OCI-LY3 (cell line): ENCODE data around the gene SATB2.

Experiments
- H2AFZ ChIP-seq: fragments of 200-600, 300-600 bp; shearing (Covaris generic); 2 replicates; pipeline ENCODE4 v1.6.0; 2014; ENCODE audit warnings: antibody characterized with exemption, low read depth, low read length
- H3K27ac ChIP-seq: fragments of 200-600, 300-600 bp; sonication (generic); 2 replicates; pipeline ENCODE4 v1.5.1; 2014; ENCODE audit warnings: mild to moderate bottlenecking, low read length, moderate library complexity, mixed read lengths
- H3K27me3 ChIP-seq: fragments of 200-600, 300-600 bp; sonication (generic); 2 replicates; pipeline ENCODE4 v1.6.1; 2014; ENCODE audit warnings: low read depth, low read length, mixed read lengths
- H3K36me3 ChIP-seq: fragments of 200-600, 300-600 bp; sonication (generic); replicated peaks from 2 replicates; pipeline ENCODE3; 2014; ENCODE audit warnings: low read depth, low read length, mixed read lengths
- H3K4me1 ChIP-seq: fragments of 300-600, 200-600 bp; sonication (generic); 2 replicates; pipeline ENCODE4 v1.6.1; 2014; ENCODE audit warnings: low read length, mixed read lengths
- H3K4me2 ChIP-seq: fragments of 200-600, 300-600 bp; sonication (generic); 2 replicates; pipeline ENCODE4 v1.6.1; 2014; ENCODE audit warnings: low read length, mixed read lengths
- H3K4me3 ChIP-seq: fragments of 300-600, 200-600 bp; sonication (generic); 2 replicates; pipeline ENCODE4 v1.5.1; 2014; ENCODE audit warnings: antibody characterized with exemption, mild to moderate bottlenecking, low read length, moderate library complexity
- H3K79me2 ChIP-seq: fragments of 300-600, 200-600 bp; shearing (Covaris generic); 2 replicates; pipeline ENCODE4 v1.6.1; 2014; ENCODE audit warnings: mild to moderate bottlenecking, low read length, mixed read lengths
- H3K9ac ChIP-seq: fragments of 300-600, 200-600 bp; shearing (Covaris generic); 2 replicates; pipeline ENCODE4 v1.6.0; 2014; ENCODE audit warnings: mild to moderate bottlenecking, low read length, moderate library complexity
- H3K9me3 ChIP-seq: fragments of 200-600, 300-600 bp; shearing (Covaris generic); 2 replicates; pipeline ENCODE4 v1.6.1; 2014; ENCODE audit warnings: low read length, mixed read lengths; ENCODE audit not compliant: insufficient read depth
- H4K20me1 ChIP-seq: fragments of 200-600, 300-600 bp; sonication (generic); 2 replicates; pipeline ENCODE4 v1.6.1; 2016; ENCODE audit warnings: low read length, mixed read lengths; ENCODE audit not compliant: insufficient read depth
- EZH2phosphoT487 ChIP-seq: fragments of 200-600 bp; shearing (Covaris generic); IDR thresholded peaks from 2 replicates; pipeline ENCODE4 v1.6.1; 2018; ENCODE audit warnings: antibody characterized with exemption, mixed run types, low read depth
- TF ChIP-seq, protein P1 (sequence below): fragments of 200-600, 300-600 bp; sonication (generic); IDR thresholded peaks from 2 replicates; pipeline ENCODE4 v1.5.1; 2014; ENCODE audit warnings: antibody characterized with exemption, low read length, low read depth

The SATB2 gene

GRCh38 chr2:199348871-199349270 lies 108.9 kb downstream of the SATB2 start:
- Histone ChIP-seq H3K27ac (no peak overlapping the region), H3K27me3 (no peaks in the 10 kb centered on the region), H3K9me3 (no peaks in the 10 kb centered on the region), H2AFZ (no peak overlapping the region), H3K4me2 (no peak overlapping the region), H3K36me3 (no peaks in the 10 kb centered on the region), H4K20me1 (no peaks in the 10 kb centered on the region), H3K4me1 (no peaks in the 10 kb centered on the region), H3K79me2 (no peaks in the 10 kb centered on the region), H3K4me3 (no peak overlapping the region), H3K9ac (no peak overlapping the region)
- TF ChIP-seq, protein P1, sequence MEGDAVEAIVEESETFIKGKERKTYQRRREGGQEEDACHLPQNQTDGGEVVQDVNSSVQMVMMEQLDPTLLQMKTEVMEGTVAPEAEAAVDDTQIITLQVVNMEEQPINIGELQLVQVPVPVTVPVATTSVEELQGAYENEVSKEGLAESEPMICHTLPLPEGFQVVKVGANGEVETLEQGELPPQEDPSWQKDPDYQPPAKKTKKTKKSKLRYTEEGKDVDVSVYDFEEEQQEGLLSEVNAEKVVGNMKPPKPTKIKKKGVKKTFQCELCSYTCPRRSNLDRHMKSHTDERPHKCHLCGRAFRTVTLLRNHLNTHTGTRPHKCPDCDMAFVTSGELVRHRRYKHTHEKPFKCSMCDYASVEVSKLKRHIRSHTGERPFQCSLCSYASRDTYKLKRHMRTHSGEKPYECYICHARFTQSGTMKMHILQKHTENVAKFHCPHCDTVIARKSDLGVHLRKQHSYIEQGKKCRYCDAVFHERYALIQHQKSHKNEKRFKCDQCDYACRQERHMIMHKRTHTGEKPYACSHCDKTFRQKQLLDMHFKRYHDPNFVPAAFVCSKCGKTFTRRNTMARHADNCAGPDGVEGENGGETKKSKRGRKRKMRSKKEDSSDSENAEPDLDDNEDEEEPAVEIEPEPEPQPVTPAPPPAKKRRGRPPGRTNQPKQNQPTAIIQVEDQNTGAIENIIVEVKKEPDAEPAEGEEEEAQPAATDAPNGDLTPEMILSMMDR, result no peak
- no peak for TF ChIP-seq EZH2phosphoT487

GRCh38 chr2:199344012-199344411 lies 113.7 kb downstream of the SATB2 start:
- H3K4me2 ChIP-seq, result no peak overlapping the region
- TF ChIP-seq, protein P1, result no peak
- no peak for TF ChIP-seq EZH2phosphoT487
- H4K20me1 ChIP-seq, result no peaks in the 10 kb centered on the region
- H3K36me3 ChIP-seq, result no peaks in the 10 kb centered on the region
- H3K9me3 ChIP-seq, result no peaks in the 10 kb centered on the region
- H3K27ac ChIP-seq, result no peak overlapping the region
- no peaks in the 10 kb centered on the region for H3K79me2 ChIP-seq
- H3K4me3 ChIP-seq, result no peak overlapping the region
- H3K9ac ChIP-seq, result no peak overlapping the region
- H2AFZ ChIP-seq, result no peak overlapping the region
- H3K4me1 ChIP-seq, result no peaks in the 10 kb centered on the region
- no peaks in the 10 kb centered on the region for H3K27me3 ChIP-seq

DNA sequence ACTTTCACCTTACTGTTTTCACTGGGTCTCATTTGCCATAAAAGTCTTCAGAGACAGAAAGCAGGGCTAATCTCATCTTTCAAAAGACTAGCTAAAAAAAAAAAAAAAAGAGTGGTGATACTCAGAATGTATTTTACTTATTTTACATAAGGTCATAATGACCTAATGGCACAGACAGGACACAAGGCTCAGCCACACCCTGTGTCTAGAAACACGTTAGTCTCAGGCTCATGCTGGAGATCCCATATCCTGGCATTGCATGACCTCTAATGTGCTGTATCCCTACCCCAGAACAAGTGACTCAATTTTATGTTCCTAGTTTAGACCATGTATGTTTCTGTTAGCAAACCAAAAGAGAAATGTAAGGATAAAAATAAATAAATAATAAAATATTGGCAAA lies 115.4 kb downstream of the SATB2 start:
- Histone ChIP-seq H3K36me3 (no peaks in the 10 kb centered on the region), H3K27me3 (no peaks in the 10 kb centered on the region), H4K20me1 (no peaks in the 10 kb centered on the region), H3K4me1 (no peaks in the 10 kb centered on the region), H3K9me3 (no peaks in the 10 kb centered on the region), H3K79me2 (no peaks in the 10 kb centered on the region), H3K27ac (no peak overlapping the region), H3K9ac (no peak overlapping the region), H3K4me3 (no peak overlapping the region), H3K4me2 (no peak overlapping the region), H2AFZ (no peak overlapping the region)
- TF ChIP-seq, protein P1, result no peak
- TF ChIP-seq EZH2phosphoT487, result no peak

- TF ChIP-seq EZH2phosphoT487, result no peak
- TF ChIP-seq, protein P1, result no peak
- H3K4me3 ChIP-seq, result no peak overlapping the region
- no peaks in the 10 kb centered on the region for H3K9me3 ChIP-seq
- no peaks in the 10 kb centered on the region for H3K4me1 ChIP-seq
- no peak overlapping the region for H2AFZ ChIP-seq
- H4K20me1 ChIP-seq, result no peaks in the 10 kb centered on the region
- no peaks in the 10 kb centered on the region for H3K36me3 ChIP-seq
- H3K27ac ChIP-seq, result no peak overlapping the region
- no peaks in the 10 kb centered on the region for H3K79me2 ChIP-seq
- H3K27me3 ChIP-seq, result no peaks in the 10 kb centered on the region
- H3K4me2 ChIP-seq, result no peak overlapping the region
- no peak overlapping the region for H3K9ac ChIP-seq
These were observed 116.6 kb downstream of the SATB2 start for GRCh38 chr2:199341123-199341522.
